Hypothalamus (tissue), 51 donors: Measurements from ENCODE around the gene TEC.
A peak's percentile ranks its signal among the peaks of the same experiment; 100 is the strongest.
"Not testable (repeated sequence)": the region's sequence is repeated elsewhere in the genome, so short reads cannot be mapped to it uniquely, and the experiment has no call there.

Source experiments
- DNase-seq, 51 donors: peaks; one replicate each; lab custom pipeline; 2025; lab: John Stamatoyannopoulos, UW

TEC gene

DNA sequence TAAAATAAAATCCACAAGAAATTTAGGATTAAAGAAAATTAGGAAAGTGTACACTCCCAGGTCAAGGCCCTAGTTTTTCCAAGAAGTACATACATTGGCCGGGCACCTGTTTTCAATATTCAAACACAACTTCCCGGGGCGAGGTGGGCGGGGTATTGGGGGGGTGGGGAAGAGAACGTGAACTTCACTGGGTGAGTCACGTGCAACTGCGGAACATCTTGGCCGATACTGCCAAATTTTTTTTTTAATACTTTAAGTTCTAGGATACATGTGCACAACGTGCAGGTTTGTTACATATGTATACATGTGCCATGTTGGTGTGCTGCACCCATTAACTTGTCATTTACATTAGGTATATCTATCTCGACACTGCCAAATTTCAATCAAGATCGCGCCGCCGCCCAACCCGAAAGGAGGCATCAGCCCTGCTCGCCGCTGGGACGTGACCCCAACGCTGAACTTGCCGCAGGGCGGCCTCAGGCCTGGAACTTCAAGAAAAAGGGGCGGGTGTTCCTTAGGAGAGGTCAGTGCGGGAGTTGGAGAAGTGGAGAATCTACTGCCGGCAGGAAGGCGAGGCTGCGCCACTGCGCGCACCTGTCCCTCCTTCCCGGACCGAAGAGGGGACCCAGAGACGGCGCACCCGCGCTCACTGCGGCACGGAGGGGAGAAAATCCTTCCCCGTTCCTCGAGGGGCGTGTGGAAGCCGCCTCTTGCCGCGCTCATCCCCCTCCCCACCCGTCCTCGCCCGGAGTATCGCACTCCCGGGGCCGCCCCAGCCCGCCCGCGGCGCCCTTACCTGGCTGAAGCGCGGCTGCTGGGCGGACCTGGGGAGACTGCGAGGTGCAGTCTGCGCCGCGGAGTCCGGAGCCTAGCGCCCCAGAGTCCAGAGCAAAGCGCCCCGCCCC, at the start of gene TEC:
TSS of gene TEC (minus strand) at position 883 of the 905 bp plus-strand sequence. CDS start 41,224 bp downstream, outside the sequence.
- DNase-seq = peak in 5 of 51 donors; percentile 1 to 27 (median 11)

DNA sequence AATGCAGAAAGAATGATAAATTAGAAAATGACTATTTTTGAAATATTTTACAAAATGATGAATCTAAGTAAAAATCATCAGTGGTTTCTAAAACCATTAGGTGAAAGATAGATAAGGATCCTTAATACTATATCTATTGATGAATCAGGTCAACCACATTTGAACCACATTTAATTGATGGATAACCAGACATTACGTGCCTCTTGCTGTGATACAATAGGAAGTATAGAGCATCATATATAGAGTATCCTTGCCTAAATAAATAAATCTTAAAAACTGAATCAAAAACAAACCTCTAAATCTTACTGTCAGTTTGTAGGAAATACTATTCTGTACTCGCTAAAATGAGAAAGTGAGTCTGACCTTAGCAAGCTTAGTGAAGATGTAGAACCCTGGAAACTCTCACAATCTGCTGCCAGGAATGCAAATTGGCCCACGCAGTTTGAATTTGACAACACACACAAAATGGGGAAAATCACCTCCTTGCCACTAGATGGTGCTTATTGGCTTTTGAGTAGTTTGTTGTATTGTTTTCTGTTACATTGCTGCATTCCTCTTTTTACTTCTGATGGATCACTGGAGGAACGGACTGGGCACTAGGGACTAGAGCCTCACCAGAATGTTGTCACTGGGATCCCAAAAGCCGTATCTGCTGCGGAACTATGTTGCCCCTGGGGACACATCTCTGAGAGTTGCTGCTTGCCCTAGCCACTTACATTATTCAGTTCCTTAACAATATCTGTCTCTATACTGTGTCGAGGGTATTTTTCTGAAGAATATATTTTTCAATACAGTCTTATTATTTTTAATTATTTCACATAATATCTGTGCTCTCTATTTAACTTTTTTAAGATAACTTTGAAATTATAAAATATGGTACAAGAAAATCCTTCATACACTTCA, 46.3 kb upstream of the TEC start:
- no peak for DNase-seq

DNA sequence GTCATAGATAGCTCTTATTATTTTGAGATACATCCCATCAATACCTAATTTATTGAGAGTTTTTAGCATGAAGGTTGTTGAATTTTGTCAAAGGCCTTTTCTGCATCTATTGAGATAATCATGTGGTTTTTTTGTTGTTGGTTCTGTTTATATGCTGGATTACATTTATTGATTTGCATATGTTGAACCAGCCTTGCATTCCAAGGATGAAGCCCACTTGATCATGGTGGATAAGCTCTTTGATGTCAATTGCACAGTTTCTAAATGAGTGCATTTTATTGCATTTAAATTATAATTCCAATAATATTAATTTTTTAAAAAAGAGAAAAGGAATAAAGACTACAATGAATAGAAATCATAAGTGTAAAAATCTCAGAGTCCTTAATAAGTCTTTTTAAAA, 45.1 kb upstream of the TEC start:
- not testable (repeated sequence) for DNase-seq

DNA sequence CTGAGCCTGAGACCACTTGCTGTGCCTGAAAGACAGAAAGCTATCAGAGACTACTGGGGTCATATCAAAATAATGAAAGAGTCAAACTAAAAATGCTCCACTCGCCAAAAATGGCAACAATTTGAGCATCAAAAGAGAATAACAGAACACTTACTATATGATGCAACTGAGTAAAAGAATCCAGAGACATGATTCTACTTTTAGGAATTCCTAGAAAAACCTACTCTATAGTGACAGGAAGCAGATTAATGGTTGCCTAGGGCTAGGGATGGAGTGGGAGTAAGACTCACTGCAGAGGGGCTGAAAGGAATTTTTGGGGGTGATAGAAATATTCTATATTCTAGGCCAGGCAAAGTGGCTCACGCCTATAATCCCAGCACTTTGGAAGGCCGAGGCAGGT, 42.3 kb upstream of the TEC start:
- no peak for DNase-seq

DNA sequence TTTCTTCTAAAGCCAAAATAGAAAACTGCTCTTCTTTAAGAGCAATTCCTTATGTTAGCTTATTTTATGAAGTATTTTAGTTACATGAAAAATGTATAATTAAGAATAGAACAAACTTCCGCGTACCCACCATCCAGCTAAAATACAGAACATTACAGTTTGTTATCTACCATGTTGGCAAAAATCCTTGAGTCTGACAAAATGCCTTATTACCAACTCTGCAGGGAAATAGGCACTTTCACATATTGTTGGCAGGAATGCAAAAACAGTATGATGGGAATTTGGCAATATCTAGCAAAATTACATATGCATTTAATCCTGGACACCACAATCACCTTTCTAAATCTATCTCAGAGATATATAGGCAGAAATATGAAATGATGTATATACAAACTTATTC, 39.3 kb upstream of the TEC start:
- DNase-seq = no peak

DNA sequence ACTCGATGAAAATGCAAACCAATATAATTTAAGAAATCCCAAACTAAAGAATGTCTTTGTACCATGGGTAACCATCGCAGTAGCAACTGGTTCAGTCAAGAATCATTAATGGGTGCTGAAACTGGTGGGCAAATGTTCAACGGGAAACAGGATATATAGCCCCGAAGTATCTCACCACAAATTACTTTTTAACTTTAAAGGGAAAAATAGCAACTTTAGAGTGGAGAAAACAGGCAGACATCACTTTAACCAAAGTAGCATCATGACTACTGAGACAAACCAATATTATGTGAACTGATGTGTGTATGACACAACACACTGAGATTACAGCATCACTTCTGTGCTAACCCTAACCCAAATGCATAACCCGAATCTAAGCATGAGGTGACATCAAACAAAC, 37.9 kb upstream of the TEC start:
- DNase-seq = no peak

DNA sequence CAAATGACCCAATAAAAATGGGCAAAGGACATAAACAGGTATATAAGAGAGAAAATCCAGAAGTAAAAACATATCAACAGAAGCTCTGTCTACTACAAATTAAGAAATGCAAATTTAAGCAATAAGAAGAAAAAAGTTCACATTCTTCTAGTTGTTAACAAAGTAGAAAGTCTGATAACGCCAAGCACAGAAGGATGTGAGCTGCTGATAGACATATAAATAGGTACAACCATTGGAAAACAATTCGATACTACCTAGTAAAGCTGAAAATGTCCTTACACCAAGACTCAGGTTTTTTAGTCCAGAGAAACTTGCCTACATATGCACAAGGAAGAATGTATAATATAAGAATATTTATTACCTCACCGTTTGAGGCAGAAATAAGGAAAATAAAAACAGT, 35.9 kb upstream of the TEC start:
- no peak for DNase-seq

DNA sequence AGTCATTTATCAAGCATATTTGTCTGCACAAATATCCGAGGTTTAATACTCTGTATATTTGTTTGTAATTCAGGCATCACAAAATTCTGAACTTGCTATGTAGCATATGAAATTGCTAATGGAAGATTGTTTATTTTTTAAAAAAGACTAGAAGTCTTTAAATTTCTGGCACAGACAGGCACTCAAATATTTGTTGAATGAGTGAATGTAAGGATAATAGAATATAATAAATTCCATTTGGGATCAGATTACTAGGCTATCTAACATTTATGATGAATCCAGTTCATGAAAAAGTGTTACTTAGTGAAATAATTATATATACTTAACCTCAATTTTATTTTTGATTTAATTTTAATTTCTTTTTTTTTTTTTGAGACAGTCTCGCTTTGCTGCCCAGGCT, 30.4 kb upstream of the TEC start:
- DNase-seq = no peak

DNA sequence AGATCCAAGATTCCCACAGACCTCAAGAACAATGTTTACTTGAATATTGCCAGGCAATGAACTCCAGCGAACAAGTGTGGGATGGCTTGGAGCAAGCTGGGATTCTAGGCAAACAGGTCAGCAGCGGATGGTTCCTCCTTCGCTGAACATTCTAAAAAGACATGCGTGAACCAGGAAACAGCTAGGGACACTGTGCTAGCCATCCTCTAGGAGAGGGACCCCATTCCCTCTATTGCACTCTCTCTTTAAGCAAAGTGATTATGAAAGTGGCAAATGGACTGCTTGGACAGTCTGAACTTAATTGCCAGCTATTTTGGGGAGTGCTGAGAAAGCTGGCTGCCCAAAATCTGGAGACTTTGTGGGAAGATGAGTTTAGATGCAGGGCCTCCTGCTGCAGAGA, 29.9 kb upstream of the TEC start:
- DNase-seq = no peak

DNA sequence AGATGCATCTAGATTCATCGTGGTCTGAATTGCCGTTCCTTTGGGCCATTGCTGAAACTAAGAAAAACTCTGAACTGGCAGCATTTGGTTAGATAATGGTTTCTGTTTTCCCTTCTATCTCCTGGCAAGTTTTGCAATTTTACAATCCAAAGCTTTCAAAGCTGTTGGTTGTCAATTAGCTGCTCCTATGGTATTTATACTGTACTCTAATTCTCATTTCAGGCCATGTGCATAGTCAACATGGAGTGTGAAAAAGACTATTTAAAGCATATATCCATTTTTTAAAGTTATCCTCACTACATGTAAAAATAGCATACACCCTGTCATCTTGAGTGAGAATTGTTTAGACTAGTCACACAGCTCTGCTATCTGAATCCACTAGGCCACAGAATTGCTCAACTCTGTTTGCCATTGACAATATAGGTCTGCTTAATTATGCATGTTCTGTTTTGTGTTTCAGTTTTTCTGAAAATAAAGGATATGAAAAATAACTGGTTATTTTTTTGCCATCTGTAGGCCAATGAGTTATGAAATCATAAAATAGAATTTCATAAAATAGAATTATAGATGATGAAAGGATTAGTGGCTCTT, 27.7 kb upstream of the TEC start:
- DNase-seq = no peak

DNA sequence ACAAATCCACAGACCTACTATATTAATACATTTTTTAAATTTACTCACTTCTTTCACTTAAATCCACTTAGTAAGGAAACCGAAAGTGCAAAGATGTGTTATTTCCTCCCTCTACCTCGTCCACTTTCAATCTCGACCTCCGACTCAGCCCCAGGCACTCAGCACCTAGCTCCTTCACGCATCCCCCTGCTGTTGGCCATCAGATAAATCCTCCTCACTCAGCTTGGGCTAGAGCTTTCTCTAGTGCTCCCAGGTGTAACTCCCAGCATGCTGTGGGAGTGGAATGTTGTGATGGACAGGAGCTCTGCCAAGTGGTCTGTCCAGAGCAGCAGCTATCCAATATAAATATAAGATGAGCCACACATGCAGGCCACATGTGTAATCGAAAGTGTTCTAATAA, 26.7 kb upstream of the TEC start:
- DNase-seq = no peak

DNA sequence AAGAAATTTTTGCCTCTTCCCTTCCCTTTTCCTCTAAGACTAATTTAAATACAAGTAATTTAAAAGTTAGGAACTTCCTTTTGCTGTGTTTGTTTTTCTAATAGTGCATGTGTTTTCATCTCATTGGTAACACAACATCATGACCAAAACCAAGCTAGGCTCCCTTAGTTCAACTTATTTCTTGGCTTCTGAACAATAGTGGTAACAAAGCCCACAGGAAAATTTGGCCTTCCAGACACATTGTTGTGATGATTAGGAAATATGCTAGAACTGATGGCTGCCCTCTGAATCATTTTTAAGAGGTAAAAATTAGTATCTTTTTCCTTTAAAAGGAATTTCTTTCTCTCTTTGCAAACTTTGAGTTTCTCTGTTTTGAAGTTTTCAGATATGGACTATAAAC, 25.5 kb upstream of the TEC start:
- no peak for DNase-seq

DNA sequence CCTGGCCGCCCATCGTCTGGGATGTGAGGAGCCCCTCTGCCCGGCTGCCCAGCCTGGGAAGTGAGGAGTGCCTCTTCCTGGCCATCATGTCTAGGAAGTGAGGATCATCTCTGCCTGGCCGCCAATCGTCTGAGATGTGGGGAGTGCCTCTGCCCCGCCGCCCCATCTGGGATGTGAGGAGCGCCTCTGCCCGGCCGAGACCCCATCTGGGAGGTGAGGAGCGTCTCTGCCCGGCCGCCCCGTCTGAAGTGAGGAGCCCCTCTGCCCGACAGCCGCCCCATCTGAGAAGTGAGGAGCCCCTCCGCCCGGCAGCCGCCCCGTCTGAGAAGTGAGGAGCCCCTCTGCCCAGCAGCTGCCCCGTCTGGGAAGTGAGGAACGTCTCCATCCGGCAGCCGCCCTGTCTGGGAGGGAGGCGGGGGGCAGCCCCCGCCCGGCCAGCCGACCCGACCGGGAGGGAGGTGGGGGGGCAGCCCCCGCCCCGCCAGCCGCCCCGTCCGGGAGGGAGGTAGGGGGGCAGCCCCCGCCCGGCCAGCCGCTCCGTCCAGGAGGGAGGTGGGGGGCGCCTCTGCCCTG, 22.7 kb upstream of the TEC start:
- not testable (repeated sequence) for DNase-seq

DNA sequence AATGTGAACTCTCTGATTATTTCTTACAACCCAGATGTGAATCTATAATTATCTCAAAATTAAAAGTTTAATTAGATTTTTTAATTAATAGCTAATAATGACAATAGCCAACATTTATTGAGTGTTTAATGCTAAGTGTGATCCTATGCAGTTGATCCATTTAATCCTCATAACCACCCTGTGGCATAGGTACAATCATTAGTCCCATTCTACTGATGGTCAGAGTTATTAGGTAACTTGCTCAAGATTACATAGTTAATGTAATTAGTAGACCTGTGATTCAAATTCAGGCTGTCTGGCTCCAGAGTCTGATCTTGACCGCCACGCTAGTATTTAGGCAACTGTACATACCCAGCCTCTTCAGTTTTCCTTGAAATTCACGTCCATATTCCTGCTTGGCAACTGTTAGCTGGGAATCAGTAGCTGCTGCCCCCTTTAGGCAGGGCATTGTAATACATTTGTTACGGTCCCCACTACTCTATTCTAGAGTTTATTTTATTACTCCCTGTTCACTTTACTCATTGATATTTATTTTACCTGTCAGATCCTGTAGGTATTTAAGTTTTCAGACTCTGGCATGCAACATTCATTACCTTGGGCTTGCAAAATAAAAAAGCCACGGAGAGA, 20.6 kb upstream of the TEC start:
- DNase-seq = no peak

DNA sequence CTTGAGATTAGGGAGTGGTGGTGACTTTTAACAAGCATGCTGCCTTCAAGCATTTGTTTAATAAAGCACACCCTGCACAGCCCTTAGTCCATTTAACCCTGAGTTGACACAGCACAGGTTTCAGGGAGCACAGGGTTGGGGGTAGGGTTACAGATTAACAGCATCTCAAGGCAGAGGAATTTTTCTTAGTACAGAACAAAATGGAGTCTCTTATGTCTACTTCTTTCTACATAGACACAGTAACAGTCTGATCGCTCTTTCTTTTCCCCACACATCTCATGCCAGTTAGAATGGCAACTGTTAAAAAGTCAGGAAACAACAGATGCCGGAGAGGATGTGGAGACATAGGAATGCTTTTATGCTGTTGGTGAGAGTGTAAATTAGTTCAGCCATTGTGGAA, 16.4 kb upstream of the TEC start:
- not testable (repeated sequence) for DNase-seq

DNA sequence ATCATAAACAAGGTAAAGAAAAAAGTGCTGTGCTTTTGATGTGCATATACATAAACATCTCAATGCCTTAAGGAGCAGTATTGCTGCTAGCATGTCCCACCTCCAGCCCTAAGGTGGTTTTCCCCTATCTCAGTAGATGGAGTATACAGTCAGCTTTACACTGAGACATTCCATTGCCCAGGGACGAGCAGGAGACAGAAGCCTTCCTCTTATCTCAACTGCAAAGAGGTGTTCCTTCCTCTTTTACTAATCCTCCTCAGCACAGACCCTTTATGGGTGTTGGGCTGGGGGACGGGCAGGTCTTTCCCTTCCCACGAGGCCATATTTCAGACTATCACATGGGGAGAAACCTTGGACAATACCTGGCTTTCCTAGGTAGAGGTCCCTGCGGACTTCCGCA, 16.0 kb upstream of the TEC start:
- not testable (repeated sequence) for DNase-seq

DNA sequence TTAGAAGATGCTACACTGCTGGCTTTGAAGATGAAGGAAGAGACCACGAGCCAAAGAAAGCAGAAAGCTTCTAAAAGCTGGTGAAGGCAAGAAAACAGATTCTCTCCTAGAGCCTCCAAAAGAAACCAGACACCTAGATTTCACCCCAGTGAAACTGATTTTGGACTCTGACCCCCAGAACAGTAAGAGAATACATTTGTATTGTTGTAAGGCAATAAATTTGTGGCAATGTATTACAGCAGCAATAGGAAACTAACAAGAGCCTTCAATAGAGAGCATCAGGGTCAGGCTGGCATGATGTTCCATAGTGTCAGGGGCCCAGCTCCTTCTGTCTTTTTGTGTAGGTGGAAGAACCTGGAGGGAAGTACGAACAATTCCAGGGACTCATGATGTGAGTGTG, 6.0 kb upstream of the TEC start:
- DNase-seq = no peak

DNA sequence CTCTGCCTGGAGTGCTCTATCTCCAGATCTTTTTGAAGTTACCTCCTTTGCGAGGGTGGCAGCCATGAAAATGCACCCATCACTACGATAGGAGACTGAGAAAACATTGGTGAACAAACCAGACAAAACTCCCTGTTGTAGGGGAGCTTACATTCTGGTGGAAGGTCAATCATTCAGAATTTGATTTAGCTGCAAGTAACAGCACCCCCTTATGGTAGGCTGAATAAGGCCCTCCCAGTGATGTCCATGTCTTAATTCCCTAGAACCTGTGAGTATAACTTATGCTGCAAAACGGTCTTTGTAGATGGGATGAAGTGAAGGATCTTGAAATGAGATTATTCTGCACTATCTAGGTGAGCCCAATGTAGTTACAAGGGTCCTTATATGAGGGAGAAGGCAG, 5.6 kb upstream of the TEC start:
- no peak for DNase-seq

DNA sequence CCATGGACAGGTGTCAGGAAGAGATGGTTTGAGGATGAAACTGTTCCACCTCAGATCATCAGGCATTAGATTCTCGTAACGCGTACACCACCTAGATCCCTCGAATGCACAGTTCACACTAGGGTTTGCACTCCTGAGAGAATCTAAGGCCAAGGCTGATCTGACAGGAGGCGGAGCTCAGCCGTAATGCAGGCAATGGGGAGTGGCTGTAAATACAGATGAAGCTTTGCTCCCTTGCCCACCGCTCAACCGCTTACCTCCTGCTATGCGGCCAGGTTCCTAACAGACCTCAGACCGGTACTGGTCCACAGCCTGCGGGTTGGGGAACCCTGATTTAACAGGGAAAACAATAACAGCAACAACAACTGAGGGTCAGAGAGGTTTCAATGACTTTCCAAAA, 2.0 kb upstream of the TEC start:
- no peak for DNase-seq

DNA sequence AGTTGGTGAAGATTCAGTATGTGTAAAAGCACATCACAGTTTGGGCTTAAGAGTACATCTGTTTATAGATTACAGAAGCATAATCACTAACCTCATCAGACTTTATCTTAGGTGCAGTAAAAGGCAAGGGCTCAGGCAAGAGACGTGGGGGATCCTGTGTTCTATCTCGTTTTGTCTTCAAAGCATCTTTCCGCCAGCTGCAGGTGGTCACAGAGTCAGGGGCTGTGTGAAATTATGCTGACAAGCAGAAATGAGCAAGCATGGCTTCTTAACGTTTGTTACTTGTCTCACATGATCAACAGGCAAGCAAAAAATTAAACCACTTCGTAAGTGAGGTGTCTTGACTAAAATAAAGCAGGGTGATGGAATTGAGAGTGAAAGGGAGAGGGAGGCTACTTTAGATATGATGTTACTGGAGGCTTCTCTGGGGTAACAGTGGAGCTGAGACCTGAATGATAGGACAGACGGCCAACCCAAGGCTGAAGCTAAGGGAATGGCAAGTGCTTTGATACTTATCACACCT, 1.4 kb upstream of the TEC start:
- peak in 1 of 51 donors; percentile 1 for DNase-seq
